ENCODE measurements around the gene LMCD1.
A peak's percentile ranks its signal among the peaks of the same experiment; 100 is the strongest.

Gene LMCD1, protein sequence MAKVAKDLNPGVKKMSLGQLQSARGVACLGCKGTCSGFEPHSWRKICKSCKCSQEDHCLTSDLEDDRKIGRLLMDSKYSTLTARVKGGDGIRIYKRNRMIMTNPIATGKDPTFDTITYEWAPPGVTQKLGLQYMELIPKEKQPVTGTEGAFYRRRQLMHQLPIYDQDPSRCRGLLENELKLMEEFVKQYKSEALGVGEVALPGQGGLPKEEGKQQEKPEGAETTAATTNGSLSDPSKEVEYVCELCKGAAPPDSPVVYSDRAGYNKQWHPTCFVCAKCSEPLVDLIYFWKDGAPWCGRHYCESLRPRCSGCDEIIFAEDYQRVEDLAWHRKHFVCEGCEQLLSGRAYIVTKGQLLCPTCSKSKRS

DNA sequence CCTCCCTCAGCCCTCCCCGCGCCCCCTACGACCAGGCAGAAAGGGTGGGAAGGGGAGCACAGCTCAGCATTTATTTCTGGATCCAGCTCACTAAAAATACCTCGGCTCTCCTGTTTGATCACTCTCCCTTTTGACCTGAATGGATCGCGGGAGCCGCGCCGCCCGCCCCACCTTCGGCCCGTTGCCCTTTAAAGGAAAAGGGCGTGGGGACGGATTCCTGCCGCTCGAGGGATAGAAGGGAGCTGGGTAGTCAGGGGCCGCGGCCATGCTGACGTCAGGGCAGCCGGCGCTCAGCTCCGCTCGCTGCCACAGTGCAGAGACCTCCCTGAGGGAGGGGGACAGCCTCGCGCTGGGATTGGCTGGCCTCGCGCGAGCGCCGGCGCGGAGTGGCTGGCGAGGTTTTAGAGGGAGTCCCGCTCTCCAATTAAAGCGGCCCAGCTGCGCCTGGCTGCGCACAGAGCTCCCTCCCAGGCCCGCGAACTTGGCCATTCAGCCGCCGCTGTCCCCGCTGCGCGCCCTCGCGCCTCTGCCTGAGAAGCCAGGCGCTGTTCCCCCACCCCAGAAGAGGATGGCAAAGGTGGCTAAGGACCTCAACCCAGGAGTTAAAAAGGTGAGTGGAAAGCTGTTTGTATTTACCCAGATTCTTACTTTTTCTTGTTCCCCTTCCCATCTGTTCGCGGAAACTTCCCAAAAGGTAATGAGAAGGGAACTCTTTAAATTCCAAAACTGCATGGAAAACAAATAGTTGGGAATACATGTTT is at the start of gene LMCD1:
Gene LMCD1, plus strand, starts transcription at position 453 of the 761 bp plus-strand sequence. Its CDS starts 116 bp downstream, at position 569.
- DNase-seq, result peak; percentile 58 to 80

DNA sequence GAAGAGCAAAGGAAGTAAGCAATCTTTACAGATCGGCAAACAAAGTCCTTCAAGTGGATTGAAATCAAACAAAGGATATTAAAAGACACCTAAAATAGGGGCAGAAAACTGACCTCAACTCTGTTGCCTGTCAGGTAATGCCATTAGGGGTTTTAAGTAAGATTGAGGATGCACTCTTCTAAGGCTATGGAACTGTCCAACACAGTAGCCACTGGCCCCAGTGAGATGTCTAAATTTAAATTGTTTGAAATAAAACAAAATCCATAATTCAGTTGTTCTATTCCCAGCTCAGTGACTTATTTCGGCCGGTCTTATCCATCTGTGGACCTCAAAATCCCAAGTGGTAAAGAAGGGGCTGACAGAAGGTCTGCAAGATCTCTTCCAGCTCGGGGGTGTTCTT is 49.5 kb upstream of the LMCD1 start:
- no peak for DNase-seq

DNA sequence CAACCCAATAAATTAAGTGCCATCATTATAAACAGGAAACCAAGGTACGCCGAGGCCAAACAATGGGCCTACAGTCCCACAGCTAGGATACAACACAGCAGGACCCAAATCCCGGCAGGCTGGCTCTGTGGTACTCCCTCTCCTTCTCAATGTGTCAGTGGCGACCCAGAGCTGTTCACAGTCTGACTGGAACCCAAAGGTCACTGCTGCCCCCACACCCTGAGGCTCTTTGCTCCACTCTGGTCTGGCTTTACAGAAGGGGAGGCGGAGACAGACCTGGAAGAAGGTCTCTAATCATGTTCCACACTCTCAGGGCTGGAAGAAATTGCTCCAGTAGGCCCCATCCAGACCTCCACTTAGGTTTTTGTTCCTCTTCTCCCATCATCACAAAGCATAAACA is 48.5 kb upstream of the LMCD1 start:
- no peak for DNase-seq

DNA sequence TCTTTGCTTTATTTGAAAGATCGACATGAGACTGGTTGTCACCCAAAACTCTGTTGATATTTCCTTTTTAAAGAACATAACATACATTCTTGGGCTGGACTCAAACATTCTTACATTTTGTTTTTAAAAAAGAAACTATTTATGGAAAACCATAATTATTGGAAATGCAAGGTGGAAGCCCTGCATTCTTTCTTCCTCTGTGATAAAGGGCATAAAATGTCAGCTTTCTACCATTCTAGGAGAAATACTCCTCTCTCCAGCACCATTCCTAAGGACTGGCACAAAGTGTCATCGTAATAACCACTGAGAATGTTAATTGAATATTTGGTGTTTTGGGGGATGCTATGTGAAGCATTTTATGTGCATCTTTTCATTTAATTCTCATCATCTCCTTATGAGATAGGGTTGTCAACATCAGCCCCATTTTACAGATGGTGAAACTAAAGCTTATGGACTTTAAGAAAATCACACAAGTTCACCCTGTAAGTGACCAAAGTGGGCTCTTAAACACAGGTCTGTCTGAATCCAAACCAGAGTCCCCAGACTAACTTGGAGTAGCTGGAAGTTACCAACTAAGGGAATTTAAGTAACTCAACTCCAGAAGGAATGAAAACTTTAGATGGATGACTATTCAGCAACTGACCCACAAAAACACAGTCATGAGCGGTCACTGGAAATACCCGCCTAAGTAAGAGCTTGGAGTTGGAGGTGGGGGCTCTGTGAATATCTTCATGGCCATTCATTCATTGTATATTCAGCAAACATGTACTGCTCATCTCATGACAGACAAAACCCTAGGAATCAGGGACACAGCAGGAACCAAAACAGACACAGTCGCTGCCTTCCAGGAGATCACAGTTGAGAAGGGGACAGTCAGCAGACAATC is 45.9 kb upstream of the LMCD1 start:
- no peak for DNase-seq

DNA sequence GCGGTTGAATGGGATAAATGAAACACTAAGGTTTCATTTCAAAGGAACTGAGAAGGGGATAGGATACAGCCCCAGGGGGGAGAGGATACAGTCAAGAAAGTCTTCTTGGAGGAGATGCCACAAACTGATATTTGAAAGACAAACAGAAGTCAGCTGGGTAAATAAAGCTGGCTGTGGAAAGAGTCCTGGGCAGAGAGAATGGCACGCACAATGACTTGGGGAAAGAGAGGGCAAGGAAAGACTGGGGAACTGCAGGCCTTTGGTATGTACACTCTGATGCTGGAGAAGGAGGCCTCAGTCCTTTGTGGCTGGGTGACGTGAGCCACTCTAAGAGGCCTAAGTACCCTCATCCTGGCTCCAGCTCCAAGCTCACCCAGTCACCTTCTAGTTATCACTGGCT is 45.2 kb upstream of the LMCD1 start:
- DNase-seq, result no peak

DNA sequence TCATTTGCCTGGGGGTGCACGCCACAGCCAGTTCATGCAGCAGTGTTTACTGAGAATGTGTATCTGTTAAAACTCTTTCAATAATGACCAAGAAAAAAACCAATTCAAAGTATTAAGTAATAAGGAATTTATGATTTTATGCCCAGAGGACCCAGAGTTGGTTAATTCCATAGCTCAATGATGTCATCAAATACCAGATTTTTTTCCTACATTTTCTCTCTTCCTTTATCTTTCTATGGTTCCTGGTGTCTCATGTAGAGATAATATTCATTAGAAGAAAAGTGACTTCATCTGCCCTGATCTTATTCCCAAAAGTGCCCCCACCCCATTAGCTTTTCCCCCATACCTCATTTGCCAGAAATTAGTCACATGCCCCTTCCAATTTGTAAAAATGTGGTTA is 44.6 kb upstream of the LMCD1 start:
- DNase-seq, result no peak

DNA sequence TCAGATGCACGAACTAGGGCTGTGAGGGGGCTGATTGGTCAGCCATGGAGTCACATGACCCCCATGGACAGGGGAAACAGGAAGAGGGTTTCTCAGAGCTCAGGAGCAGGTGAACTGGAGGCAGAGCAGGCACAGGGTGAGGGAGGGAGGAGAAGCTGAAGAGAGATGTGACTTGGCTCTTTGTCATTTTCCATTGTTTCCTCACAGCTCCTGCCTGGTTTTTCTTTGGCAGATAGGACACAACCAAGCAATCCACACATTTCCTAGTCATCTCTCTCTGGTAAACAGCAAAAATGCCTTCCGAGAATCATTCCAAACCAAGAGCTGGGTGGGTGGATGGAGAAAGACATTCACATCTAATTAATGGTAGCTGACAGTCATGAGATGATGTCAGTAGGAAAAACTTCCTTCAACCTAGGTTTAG is 43.4 kb upstream of the LMCD1 start:
- DNase-seq, result no peak

DNA sequence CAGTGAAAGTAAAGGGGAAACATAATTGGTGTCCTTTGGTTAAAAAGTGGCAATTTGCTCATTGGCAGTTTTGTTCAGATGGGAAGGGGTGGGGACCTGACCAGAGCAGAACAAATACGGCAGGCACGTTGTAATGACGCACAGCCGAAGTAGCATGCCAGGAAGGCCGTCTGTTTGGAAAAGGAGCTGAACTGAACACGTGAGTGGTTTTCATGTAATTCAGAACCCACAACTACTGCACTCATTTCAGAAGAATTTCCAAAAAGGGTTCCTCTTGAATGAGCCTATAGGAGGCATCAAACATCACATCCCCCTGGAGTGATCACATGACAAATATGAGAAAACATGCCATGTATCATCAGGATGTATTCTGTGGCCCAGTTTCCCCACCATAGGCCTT is 42.9 kb upstream of the LMCD1 start:
- DNase-seq, result no peak

DNA sequence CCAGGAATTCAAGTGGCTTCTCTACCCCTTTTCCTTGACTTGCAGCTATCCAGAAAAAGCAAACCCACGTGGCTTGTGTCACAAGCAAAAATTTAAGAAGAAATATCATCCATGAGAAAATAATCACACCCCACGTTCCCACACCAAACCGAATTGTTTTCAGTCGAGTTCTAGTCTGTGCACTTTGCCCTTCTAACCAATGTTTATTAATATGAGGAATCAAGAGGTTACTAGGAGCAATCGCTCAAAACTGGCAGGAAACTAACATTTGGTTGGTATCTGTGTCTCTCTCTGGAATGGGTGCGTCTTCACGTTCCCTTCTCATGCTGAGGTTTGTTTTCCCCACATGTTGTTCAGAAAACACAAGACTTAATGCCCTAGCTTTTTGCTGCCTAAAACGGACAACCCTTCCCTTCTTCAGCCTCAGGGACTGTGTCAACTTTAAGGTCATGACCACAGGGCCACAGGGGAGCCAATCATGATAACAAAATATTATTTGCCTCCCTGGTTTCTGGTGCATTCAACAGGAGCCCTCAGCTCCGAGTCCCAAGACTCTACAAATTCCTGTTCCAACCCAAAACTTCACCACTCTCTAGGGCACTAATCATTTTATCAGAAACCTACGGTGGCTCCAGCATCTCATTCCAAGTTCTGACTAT is 41.4 kb upstream of the LMCD1 start:
- no peak for DNase-seq

DNA sequence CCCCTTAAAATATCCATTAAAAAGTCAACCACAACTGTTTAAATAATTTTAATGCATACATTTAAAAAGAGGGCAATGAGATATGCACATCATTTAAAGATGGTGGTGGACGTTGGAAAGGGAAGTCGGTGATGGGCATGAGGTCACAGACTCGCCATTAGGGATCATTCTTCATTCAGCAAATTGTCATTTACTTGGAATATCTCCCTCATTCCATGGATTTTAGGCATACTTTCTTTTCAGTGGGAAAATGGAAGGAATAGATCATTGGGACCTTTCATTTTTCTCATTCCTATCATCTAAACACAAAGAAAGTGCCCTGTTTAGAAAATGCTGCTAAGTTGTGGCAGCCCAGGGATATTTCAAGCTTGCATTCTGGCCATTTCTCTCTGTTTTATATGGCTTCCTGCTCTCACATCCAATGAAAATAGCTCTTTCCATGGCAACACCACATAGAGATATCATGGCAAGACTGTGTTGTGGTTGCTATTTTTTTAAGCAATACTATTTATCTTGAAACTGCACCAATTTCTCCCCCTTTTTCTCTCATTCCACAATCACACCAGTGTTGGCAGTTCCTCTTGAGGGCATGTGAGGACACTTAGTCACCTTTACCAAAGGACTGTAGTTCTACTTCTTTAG is 40.7 kb upstream of the LMCD1 start:
- no peak for DNase-seq

DNA sequence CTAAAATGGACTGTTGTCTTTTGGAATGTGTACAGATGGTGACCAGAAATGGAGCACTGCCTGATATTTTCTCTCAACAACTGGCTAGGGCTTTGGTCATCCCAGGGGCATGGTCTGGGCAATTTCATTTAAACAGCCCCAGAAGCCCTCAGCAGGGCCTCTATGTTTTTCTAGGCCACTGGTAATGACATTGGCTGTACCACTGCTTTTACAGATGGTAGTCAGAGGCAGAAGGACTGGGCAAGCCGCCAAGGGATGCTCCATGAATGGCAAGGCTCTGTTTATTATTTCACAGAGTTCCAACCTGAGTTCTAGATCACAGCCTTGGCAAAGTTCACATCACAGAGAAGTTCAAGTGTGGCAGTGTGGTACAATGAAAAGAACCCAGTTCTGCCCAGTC is 37.0 kb upstream of the LMCD1 start:
- DNase-seq, result no peak

DNA sequence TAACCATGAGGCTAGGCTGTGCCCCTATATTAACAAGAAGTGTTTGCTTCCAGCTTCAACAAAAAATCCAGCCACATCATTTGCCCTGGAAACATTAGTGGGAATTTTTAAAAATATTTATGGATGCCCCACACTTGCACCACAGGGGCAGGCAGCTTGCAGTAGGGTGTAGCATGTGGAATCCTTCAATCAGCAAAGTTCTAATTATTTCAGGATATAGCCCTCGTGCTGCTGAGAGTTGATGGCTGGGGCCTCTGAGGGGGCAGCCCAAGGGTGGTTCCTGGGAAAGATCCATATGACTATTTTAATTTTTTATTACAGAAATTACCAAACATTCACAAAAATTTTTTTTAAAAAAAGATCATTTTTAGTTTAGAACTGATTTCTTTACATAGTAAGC is 35.1 kb upstream of the LMCD1 start:
- no peak for DNase-seq

DNA sequence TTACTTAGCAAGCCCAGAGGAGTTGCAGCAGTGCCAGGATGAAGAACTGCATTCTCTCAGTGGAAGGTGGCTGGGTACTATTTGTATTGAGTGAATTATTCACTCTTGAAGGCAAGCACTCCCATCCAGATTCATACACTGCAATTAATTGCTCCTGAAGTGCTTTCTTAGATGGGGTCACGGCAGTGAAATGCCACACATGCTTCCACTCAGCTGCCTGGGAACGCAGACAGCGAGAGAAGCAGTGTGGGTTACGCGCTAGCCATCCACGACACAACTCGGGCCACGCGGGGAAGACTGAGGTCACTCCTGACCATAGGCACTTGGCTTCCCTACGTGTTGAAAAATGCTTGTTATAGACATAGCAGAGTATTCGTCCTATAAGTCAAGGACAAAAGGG is 30.8 kb upstream of the LMCD1 start:
- DNase-seq, result no peak

DNA sequence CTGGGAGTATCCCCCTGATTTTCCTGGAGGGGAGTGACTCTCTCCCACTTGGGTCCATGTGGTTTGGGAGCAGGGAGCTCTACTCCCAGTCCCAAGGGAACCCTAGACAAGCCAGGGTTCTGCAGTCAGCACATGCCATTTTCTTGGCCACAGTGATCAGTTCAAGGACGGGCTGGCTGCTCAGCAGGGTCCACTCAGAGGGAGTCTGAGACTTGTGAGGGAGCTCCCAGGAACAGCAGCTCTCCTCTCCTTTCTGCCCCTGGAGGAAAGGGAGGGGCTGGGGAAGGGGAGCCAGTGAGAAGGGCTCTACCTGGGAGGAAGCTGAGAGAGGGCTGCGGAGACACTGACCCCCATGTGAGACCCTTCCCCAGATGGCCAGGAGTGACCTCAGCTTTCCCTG is 29.1 kb upstream of the LMCD1 start:
- no peak for DNase-seq

DNA sequence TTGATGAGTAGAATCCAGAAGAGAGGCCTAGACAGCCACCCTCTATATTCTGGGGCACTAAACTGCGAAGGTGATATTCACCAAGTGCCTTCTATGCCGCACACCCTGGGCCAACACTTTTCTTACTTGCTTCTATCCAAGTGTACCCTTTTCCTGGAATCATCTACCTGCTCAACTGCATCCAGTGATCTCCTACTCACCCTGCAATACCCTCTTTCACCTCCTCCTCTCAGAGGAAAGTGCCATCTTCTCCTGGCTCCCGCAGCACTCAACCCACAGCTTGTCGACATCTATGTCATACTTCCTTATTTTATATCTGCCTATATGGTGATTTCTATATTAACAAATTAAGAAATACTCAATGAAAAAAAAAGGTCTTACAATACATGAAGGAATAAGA is 28.6 kb upstream of the LMCD1 start:
- DNase-seq, result no peak

DNA sequence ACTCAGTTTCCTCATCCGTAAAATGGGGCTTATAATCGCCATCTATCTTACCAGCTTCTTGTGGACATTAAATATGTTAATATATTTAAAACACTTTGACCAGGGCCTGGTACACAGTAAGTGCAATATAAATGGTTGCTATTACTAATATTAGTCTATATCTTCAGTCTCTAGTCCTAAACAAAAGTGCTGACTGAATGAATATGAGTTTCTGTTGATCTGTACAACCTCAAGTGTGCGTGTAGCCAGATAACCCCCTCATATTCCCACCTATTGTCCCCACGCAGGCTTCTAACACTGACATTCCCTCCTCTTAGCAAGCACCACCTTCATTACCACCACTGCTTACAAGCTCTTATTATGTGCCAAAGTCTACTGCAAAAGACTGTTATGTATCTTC is 27.6 kb upstream of the LMCD1 start:
- no peak for DNase-seq

DNA sequence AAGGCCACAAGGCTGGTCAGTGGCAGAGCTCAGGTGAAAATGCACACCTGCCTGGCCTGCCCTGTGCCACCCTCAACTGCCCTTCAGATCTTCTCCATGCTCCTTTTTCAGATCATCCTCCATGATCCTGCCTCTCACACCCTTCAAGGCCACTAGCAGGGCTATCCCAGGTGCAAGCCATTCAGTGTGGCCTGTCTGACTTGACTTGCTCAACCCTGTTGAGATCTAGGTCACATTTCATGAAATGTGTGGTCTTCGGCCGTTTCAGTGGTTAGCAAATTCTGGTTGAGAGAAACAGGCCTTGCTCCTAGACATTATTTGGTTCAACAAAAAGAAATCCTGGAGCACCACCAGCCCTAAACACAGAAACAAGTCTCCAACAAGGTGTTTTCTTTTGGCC is 26.6 kb upstream of the LMCD1 start:
- no peak for DNase-seq

DNA sequence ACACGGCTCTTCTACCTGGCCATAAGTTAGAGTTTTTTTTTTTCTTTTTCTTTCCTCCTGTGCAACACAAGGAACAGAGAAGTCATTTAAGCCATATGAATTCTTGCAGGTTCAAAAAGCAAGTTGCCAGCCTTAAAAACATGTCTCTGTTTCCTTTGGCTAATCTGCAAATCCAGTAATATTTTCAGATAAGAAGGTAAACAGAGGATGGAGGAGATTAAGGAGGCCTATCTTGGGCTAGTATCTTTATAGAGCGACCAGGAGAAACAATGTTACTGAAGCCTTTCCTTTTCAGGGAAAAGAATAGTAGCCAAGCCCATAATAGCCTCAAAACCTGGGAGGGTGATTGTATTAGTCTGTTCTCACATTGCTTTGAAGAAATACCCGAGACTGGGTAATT is 20.9 kb upstream of the LMCD1 start:
- no peak for DNase-seq

DNA sequence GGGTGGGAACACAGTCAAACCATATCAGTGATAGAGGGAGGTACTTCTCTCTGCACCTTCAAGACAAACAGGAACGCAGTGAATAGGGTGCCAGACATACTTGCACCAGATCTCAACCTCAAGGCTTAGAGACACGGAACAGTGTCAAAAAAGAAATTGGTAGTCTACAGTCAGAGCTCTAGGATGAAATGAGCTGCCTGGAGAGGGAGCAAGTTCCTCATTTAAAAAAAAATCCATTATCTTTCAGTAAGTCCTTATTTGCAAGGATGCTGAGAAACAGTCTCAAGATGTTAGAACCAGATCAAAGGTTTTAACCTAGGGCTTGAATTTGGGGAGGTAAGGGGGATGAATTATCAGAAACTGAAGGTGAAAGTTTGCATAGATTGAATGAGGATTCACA is 20.2 kb upstream of the LMCD1 start:
- DNase-seq, result no peak

DNA sequence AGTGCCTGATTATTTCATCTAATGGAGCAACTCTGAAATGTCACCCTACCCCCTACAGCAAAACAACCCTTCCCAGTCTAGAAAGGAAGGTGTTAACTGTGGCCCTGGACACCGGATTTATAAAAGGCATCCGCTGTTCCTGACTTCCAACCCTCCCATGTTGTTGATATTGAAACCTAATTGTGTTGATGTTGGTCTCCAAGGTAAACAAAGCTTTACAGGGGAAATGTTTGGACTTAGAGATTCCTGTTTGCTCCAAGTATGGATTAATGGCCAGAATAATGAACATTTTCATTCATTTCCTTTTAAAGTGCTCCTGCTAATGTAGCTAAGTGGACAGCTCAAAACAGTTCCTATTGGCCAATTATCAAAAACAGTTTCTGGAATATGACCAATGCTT is 19.4 kb upstream of the LMCD1 start:
- DNase-seq, result no peak

DNA sequence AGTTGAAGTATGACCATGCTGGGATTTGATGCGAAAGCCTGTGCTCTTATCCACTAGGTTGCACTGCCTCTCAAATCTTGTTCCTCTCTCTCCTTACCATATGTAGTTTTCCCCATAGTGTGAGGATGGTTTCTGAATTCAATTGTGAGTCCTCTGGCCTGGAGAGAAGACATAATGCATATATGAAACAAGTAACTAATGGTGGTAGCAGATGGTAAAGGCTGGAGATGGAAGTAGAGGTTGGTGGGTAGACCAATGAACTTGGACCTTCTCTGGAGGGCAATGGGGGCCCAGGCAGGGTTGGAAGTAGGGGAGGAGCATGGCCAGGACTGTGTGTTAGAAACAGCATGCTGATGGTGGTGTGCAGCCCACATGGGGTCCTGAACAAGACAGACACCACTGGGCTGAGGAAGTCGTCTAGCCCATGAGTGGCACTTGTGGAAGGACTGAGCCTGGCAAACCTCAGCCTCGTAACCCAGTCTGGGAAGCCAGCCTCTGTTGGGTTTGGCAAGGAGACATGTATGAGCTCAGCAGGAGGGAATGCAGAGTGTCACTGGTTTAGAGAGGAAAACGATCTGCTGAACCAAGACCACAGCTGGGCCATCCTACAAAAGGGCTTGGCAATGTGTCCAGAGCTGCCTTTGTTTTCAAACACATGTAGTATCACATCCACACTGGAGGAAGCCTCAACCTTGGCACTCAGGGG is 18.5 kb upstream of the LMCD1 start:
- DNase-seq, result peak in 1 of 2 experiments; percentile 35

Data from NCI-H2081 (cell line).